A673 (cell line): ENCODE data around the gene DDR1. TPM values are rescaled to one million over a fixed set of nuclear protein-coding genes. Genes with fewer than 3 reads are reported as not detected.

Experiments used
- BruUV-seq: library from RNA; stranded (reverse); fragments of 400-500 nt; replicated peaks from 2 replicates; lab custom pipeline; 2021; lab: Mats Ljungman, UMichigan
- CTCF ChIA-PET: fragments of 300-600 bp; sonication (Branson Sonifier 250); formaldehyde crosslinking; loops from one replicate; lab custom pipeline; 2022; ENCODE audit warnings: antibody characterized with exemption; lab: Charles Lee
- POLR2A ChIA-PET: fragments of 300-600 bp; sonication (Branson Sonifier 250); formaldehyde crosslinking; loops from one replicate; lab custom pipeline; 2022; ENCODE audit warnings: antibody characterized with exemption; ENCODE audit not compliant: low non-redundant PET; lab: Charles Lee
- DNase-seq: peaks from one replicate; pipeline ENCODE4 v3.0.0-alpha.2; 2015; ENCODE audit warnings: low spot score
- H3K27ac ChIP-seq: fragments of 200-600 bp; sonication (generic); 2 replicates; pipeline ENCODE4 v1.5.1; 2016; ENCODE audit warnings: mixed run types, low read depth, mild to moderate bottlenecking, mixed read lengths, antibody characterized with exemption, low read length; ENCODE audit not compliant: poor library complexity, severe bottlenecking
- H3K27me3 ChIP-seq: fragments of 200-600 bp; sonication (generic); replicated peaks from 2 replicates; pipeline ENCODE4 v1.6.1; 2017; ENCODE audit warnings: mixed run types, low read depth, mild to moderate bottlenecking, mixed read lengths, antibody characterized with exemption, low read length; ENCODE audit not compliant: insufficient read depth, poor library complexity
- H3K36me3 ChIP-seq: fragments of 200-600 bp; sonication (generic); 2 replicates; pipeline ENCODE4 v1.6.1; 2016; ENCODE audit warnings: mixed run types, mild to moderate bottlenecking, mixed read lengths, antibody characterized with exemption, low read length; ENCODE audit not compliant: insufficient read depth, poor library complexity, severe bottlenecking
- H3K4me1 ChIP-seq: fragments of 200-600 bp; sonication (generic); 2 replicates; pipeline ENCODE4 v1.6.1; 2017; ENCODE audit warnings: mixed run types, mild to moderate bottlenecking, mixed read lengths, antibody characterized with exemption, low read length; ENCODE audit not compliant: insufficient read depth, poor library complexity, severe bottlenecking
- H3K4me3 ChIP-seq: fragments of 200-600 bp; sonication (generic); 2 replicates; pipeline ENCODE4 v1.5.1; 2016; ENCODE audit warnings: low read depth, mixed run types, mild to moderate bottlenecking, mixed read lengths, low read length; ENCODE audit not compliant: poor library complexity, severe bottlenecking
- H3K9me3 ChIP-seq: fragments of 200-600 bp; sonication (generic); 2 replicates; pipeline ENCODE4 v1.6.1; 2016; ENCODE audit warnings: mixed run types, low read depth, mild to moderate bottlenecking, mixed read lengths, antibody characterized with exemption, low read length; ENCODE audit not compliant: poor library complexity, severe bottlenecking
- EZH2 ChIP-seq: fragments of 200-600 bp; sonication (generic); IDR thresholded peaks from 2 replicates; pipeline ENCODE4 v1.6.1; 2017; ENCODE audit warnings: borderline replicate concordance, low read depth, mild to moderate bottlenecking, mixed read lengths, antibody characterized with exemption, low read length; ENCODE audit not compliant: poor library complexity, severe bottlenecking
- intact Hi-C: fragments of 100-400 bp; cut with micrococcal nuclease; formaldehyde crosslinking; loops from one replicate; pipeline ENCODE4 v1.10.0; 2022; ENCODE audit not compliant: unreplicated experiment
- total RNA-seq: library from RNA; stranded (reverse); gene quantifications from 2 replicates; pipeline ENCODE4 v1.2.3, GENCODE V29; 2021
- TF ChIP-seq, protein P1 (sequence below): fragments of 300-800, 200-600 bp; sonication (generic); conservative IDR thresholded peaks from 2 replicates; pipeline ENCODE4 v1.5.1; 2017; ENCODE audit warnings: low read depth, mild to moderate bottlenecking, antibody characterized with exemption, low read length, moderate library complexity, mixed read lengths

DDR1 gene
- total RNA-seq, 1 experiment from 2014 or later, result 57.9 TPM

DNA sequence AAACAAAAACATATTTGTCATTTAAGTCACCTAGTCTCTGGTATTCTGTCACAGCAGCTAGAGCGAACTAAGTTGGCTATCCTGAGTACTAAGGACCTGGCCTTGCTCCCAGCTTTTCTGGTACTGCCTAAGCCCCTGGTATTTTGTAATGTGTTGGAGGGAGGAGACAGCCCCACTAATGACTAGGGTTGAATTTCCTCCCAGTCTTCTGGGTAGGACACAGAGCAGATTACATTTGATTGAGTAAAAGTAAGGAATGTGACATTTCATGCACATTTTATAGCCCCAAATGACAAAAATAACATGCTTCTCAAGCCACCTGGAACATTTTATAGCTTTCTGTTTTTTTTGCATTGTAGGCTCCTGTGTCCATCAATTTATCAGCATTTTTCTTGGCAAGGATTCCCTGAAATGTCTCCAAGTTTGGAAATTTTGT lies 47.9 kb upstream of the DDR1 start:
- H3K27ac ChIP-seq, result no peak overlapping the region
- DNase-seq, result peak; percentile 39
- H3K36me3 ChIP-seq, result no peaks in the 10 kb centered on the region
- ChIA-PET POLR2A (no interaction called here), CTCF (no interaction called here)
- H3K27me3 ChIP-seq, result no peaks in the 10 kb centered on the region
- intact Hi-C loops, result no loop called here
- no TSS peak for BruUV-seq
- H3K4me3 ChIP-seq, result no peak overlapping the region
- TF ChIP-seq EZH2, result no peak
- TF ChIP-seq, protein P1, sequence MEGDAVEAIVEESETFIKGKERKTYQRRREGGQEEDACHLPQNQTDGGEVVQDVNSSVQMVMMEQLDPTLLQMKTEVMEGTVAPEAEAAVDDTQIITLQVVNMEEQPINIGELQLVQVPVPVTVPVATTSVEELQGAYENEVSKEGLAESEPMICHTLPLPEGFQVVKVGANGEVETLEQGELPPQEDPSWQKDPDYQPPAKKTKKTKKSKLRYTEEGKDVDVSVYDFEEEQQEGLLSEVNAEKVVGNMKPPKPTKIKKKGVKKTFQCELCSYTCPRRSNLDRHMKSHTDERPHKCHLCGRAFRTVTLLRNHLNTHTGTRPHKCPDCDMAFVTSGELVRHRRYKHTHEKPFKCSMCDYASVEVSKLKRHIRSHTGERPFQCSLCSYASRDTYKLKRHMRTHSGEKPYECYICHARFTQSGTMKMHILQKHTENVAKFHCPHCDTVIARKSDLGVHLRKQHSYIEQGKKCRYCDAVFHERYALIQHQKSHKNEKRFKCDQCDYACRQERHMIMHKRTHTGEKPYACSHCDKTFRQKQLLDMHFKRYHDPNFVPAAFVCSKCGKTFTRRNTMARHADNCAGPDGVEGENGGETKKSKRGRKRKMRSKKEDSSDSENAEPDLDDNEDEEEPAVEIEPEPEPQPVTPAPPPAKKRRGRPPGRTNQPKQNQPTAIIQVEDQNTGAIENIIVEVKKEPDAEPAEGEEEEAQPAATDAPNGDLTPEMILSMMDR, result no peak
- H3K4me1 ChIP-seq, result no peaks in the 10 kb centered on the region
- no peaks in the 10 kb centered on the region for H3K9me3 ChIP-seq

DNA sequence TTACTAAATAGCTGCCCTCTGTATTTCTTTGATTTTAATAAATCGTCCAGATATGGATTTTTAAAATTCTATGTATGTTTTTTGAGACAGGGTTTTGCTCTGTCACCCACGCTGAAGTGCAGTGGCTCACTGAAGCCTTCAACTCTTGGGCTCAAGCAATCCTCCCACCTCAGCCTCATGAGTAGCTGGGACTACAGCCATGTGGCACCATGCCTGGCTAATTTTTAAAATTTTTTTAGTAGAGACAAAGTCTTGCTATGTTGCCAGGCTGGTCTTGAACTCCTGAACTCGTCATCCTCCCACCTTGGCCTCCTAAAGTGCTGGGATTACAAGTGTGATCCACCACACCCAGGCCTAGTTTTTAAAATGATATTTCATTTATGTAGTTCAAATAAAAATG lies 47.4 kb upstream of the DDR1 start:
- no peak overlapping the region for H3K4me3 ChIP-seq
- BruUV-seq, result no TSS peak
- POLR2A ChIA-PET, result no interaction called here
- H3K36me3 ChIP-seq, result no peaks in the 10 kb centered on the region
- H3K9me3 ChIP-seq, result no peaks in the 10 kb centered on the region
- no peak for DNase-seq
- intact Hi-C loops, result no loop called here
- H3K27me3 ChIP-seq, result no peaks in the 10 kb centered on the region
- CTCF ChIA-PET, result no interaction called here
- H3K4me1 ChIP-seq, result no peaks in the 10 kb centered on the region
- H3K27ac ChIP-seq, result no peak overlapping the region
- no peak for TF ChIP-seq EZH2
- TF ChIP-seq, protein P1, result no peak

DNA sequence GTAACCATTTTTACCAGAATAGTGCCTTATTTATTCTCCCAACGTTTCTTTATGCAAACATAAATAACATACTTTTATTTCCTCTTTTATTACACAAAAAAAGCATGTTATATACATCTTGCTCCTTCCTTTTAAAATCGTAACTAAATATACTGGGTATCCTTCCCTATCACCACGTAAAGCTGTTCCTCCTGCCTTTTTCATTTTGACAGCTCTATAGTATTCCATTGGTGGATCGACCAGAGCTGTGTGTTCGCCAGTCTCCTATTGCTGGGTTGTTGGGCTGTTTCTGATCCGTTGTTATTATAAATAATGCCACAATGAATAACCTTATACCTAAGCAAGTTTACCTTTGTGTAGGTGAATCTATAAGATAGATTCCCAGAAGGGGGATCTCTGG lies 46.9 kb upstream of the DDR1 start:
- no TSS peak for BruUV-seq
- Histone ChIP-seq H3K4me1 (no peaks in the 10 kb centered on the region), H3K9me3 (no peaks in the 10 kb centered on the region), H3K4me3 (no peak overlapping the region), H3K27me3 (no peaks in the 10 kb centered on the region), H3K36me3 (no peaks in the 10 kb centered on the region), H3K27ac (no peak overlapping the region)
- intact Hi-C loops, result no loop called here
- ChIA-PET CTCF (no interaction called here), POLR2A (no interaction called here)
- DNase-seq, result no peak
- no peak for TF ChIP-seq EZH2
- TF ChIP-seq, protein P1, result no peak
